ENCODE measurements around the gene GLIS2. TPM values are rescaled to one million over a fixed set of nuclear protein-coding genes. Genes with fewer than 3 reads are reported as not detected.
A peak's percentile ranks its signal among the peaks of the same experiment; 100 is the strongest.

The GLIS2 gene
- total and polyA plus RNA-seq, 12 donors = 6.9 to 16.9 (median 13.9) TPM

DNA sequence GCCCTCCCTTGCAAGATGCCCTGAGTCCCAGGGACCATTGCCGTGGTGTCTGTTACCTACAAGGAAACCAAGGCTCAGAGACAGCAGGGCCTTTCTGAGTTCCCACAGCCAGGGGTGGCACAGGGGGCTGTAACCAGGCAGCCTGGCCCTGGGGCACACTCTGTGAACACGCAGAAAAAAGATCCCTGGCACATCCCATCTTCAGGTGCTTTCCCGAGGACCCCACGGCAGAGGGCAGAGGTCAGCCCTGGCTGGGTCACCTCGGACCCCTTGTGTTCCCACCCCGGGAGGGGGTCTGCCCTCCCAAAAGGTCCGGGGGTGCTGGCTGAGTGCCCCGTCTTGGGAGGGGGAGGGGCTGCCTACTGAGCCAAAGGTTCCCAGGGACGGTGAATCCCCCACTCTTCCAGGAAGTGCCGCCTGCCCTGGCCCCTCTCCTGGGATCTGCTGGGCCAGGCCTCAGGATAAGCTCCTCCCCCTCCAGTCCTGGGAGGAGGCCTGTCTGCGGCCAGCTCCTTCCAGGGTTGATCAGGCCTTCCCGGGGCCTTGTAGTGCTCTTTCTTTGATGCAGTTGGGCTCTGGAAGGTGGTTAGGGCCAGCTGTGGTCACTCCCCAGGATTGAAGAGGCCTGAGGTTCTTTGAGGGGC lies 8.1 kb downstream of the GLIS2 start:
- H3K36me3 ChIP-seq = no peaks in the 10 kb centered on the region
- H3K4me3 ChIP-seq = peak overlapping the region in 3 of 10 donors; percentile 8 to 16 (median 12)
- intact Hi-C loops (cut with DNase I) = loop anchor here in 1 of 10 donors (5.0 kb wide), 1 partner anchor 52 kb away; the partner anchor contains the start of gene TFAP4
- H3K27ac ChIP-seq = peak overlapping the region; percentile 11 to 93 (median 85)
- DNase-seq (peak; percentile 70 to 72), ATAC-seq (peak; percentile 23 to 52 (median 40))
- no peaks in the 10 kb centered on the region for H3K9me3 ChIP-seq
- TF ChIP-seq, protein P1, sequence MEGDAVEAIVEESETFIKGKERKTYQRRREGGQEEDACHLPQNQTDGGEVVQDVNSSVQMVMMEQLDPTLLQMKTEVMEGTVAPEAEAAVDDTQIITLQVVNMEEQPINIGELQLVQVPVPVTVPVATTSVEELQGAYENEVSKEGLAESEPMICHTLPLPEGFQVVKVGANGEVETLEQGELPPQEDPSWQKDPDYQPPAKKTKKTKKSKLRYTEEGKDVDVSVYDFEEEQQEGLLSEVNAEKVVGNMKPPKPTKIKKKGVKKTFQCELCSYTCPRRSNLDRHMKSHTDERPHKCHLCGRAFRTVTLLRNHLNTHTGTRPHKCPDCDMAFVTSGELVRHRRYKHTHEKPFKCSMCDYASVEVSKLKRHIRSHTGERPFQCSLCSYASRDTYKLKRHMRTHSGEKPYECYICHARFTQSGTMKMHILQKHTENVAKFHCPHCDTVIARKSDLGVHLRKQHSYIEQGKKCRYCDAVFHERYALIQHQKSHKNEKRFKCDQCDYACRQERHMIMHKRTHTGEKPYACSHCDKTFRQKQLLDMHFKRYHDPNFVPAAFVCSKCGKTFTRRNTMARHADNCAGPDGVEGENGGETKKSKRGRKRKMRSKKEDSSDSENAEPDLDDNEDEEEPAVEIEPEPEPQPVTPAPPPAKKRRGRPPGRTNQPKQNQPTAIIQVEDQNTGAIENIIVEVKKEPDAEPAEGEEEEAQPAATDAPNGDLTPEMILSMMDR (IDR thresholded peaks at IDR 0.05) = no peak
- peaks cover 69 to 98% (median 84%) of the 10 kb centered on the region in 9 donors for H3K4me1 ChIP-seq
- H3K27me3 ChIP-seq = peaks cover 0 to 4% (median 0%) of the 10 kb centered on the region in 7 donors
- 15 to 21% methylated on average over 12 of the region's 12 CpGs for WGBS, 2 donors

DNA sequence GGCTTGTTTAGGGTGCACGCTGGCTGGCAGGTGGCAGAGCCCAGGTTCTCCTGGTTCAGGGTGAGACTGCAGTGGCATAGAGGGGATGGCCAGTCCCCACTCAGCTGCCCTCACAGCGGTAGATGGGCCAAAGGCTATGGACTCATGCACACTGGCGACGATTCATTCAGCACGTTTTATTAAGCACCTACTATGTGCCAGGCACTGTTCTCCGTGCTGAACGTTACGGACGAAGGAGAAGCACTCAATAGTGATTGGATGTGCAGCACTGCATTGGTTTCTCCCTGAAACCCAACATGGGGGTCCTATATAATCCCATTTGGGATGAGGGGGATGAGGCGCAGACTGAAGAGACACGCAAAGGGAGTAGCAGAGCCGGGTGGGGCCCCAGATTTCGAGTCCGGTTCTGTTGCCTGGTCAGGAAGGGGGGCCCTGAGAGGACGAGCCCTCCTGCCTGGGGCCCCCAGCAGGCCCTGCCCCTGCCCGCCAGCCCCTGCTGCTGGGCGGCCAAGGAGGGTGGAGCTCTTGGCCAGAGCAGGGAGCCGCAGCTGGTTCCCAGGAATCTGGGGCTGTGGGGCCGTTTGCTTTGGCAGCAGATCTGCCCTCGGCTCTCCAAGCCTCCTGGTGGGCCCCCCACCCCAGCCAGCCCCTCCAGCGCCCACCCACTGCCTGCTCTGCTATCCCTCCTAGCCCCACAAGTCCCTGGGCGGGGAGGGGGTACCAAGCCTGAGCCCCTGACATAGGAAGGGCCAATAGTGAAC lies 8.8 kb downstream of the GLIS2 start:
- Histone ChIP-seq H3K27ac (peak overlapping the region in 9 of 10 donors; percentile 82 to 93 (median 85)), H3K4me1 (peaks cover 69 to 98% (median 85%) of the 10 kb centered on the region in 9 donors), H3K36me3 (no peaks in the 10 kb centered on the region), H3K27me3 (peaks cover 0 to 4% (median 0%) of the 10 kb centered on the region in 7 donors), H3K9me3 (no peaks in the 10 kb centered on the region), H3K4me3 (peak overlapping the region in 1 of 10 donors; percentile 12)
- intact Hi-C loops (cut with DNase I) = loop anchor here in 5 of 10 donors (5.0 kb wide), 3 partner anchors 37 to 142 kb away; partner anchors contain the start of gene TFAP4 (in 4 of the 5)
- DNase-seq = no peak
- WGBS, 2 donors = 74 to 76% methylated on average over 22 of the region's 22 CpGs
- TF ChIP-seq, protein P1 (IDR thresholded peaks at IDR 0.05) = no peak
- no peak for ATAC-seq

DNA sequence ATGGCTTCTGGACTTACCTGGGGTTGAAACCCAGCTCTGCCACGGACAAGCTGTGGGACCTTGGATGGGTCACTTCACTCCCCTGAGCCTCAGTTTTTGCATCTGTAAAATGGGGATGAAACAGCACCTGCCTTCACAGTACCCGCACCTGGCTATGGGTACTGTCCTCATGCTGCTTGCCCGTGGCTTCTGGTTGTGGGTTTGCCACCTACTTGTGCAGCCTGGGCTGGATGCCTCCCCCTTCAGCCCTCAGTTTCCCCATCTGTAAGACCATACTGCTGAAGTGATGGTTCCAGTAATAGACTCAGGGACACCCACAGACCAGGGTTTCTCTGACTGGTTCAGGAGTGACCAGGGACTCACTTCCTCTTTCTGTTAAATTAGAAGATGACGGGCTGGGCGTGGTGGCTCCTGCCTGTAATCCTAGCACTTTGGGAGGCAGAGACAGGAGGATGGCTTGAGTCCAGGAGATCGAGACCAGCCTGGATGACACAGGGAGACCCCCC lies 9.4 kb downstream of the GLIS2 start:
- Histone ChIP-seq H3K36me3 (no peaks in the 10 kb centered on the region), H3K9me3 (no peaks in the 10 kb centered on the region), H3K4me3 (no peak overlapping the region), H3K27me3 (peaks cover 0 to 4% (median 0%) of the 10 kb centered on the region in 7 donors), H3K4me1 (peaks cover 67 to 98% (median 85%) of the 10 kb centered on the region in 9 donors), H3K27ac (peak overlapping the region in 8 of 10 donors; percentile 82 to 93 (median 86))
- TF ChIP-seq, protein P1 (IDR thresholded peaks at IDR 0.05) = no peak
- 86 to 89% methylated on average over 6 of the region's 6 CpGs for WGBS, 2 donors
- ATAC-seq = no peak
- intact Hi-C loops (cut with DNase I) = loop anchor here in 4 of 10 donors (5.0 kb wide), 3 partner anchors 38 to 143 kb away; partner anchors contain the start of gene TFAP4 (in 3 of the 4)
- DNase-seq = no peak

Measured in heart right ventricle (tissue), 16 donors.